Measurements from ENCODE around the gene RUFY4.

RUFY4 gene

GRCh38 chr2:218051903-218052302, 17.1 kb upstream of the RUFY4 start:
- no peak for TF ChIP-seq CTCF (conservative IDR thresholded peaks at IDR 0.05)
- H3K27ac ChIP-seq, result no peak overlapping the region

- no peak for TF ChIP-seq CTCF (conservative IDR thresholded peaks at IDR 0.05)
- H3K27ac ChIP-seq, result no peak overlapping the region
Observed at GRCh38 chr2:218059289-218059688, 9.8 kb upstream of the RUFY4 start.

GRCh38 chr2:218060118-218060517, 8.9 kb upstream of the RUFY4 start:
- H3K27ac ChIP-seq, result no peak overlapping the region
- no peak for TF ChIP-seq CTCF (conservative IDR thresholded peaks at IDR 0.05)

GRCh38 chr2:218060950-218061660, 7.9 kb upstream of the RUFY4 start:
- no peak for TF ChIP-seq CTCF (conservative IDR thresholded peaks at IDR 0.05)
- no peak overlapping the region for H3K27ac ChIP-seq

GRCh38 chr2:218063486-218063885, 5.6 kb upstream of the RUFY4 start:
- no peak for TF ChIP-seq CTCF (conservative IDR thresholded peaks at IDR 0.05)
- no peak overlapping the region for H3K27ac ChIP-seq

GRCh38 chr2:218063896-218064295, 5.2 kb upstream of the RUFY4 start:
- no peak for TF ChIP-seq CTCF (conservative IDR thresholded peaks at IDR 0.05)
- no peak overlapping the region for H3K27ac ChIP-seq

- no peak overlapping the region for H3K27ac ChIP-seq
- TF ChIP-seq CTCF (conservative IDR thresholded peaks at IDR 0.05), result no peak
Observed at GRCh38 chr2:218065239-218066006, 3.6 kb upstream of the RUFY4 start.
